ENCODE results near the gene PSME2.

DNA sequence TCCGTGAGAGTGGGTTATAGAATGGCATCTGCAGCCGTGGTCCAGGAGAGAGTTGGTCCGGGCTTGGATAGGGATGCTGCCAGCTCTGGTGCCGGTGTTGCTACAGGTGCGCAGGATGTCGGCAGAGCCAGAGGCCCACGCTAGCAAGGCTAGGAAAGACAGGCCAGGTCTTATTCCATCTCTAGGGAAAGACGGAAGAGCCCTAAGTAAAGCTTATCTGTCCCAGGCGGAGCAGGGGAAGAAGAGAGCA is 10.9 kb downstream of the PSME2 start:
- TF ChIP-seq POLR2A (IDR thresholded peaks at IDR 0.05; ENCODE audit: low read length) (no peak), GATA1 (IDR thresholded peaks at IDR 0.05; ENCODE audit: low read depth, low read length) (no peak)
